NCI-H1436 (cell line): ENCODE data around the gene LAMA2.

ENCODE experiments used
- DNase-seq: peaks from one replicate; lab custom pipeline; 2025; lab: John Stamatoyannopoulos, UW

LAMA2 gene

DNA sequence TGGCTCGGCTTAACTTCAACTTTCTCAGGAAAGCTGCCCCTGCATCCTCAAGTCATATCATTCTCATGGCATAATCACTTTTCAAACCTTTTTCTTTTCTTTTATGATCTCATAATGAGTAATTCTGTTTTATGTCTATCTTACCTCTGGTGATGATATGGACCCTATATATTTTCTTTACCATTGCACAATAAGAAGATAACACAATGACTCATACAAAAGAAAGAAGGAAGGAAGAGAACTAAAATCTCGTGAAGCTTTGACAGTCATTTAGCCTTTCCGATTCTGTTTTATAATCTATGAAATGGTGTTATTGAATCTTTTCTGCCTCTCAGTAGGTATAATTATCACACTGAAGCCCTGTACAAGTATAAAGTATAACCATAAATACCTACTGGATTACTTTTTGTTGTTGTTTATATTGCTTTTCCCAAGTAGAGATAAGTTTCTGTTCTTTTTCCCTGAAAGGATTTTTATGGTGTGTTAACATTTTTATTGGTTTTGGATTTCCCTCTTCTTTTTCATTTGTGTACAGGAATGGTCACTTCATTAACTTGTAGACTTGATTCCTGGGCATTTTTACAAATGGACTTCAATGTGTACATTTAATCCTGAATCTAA is 300.9 kb downstream of the LAMA2 start:
- DNase-seq, result no peak

- DNase-seq, result no peak
Measured at GRCh38 chr6:129184324-129184723, 301.4 kb downstream of the LAMA2 start.

- DNase-seq, result no peak
Measured at GRCh38 chr6:129184808-129185366, 301.9 kb downstream of the LAMA2 start.

- no peak for DNase-seq
Measured at GRCh38 chr6:129186988-129187387, 304.1 kb downstream of the LAMA2 start.

- no peak for DNase-seq
Measured at GRCh38 chr6:129188306-129188705, 305.4 kb downstream of the LAMA2 start.

DNA sequence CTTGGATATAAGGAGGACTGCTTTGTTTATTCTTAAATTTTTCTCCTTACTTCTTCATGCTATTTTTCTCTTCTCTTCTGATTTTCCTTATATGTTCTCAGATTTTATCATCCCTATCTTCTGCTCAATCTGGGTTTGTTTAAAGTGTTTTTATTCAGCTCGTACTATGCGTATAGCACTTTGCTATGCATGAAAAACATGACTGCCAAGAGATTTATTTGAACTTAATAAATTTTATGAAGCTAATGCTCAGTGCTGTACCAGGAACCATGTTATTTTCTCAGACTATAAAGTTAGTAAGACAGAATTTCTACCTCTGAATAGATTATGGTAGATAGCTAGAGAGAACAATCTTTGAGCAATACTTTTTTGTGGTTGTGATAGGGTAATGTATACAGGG is 305.9 kb downstream of the LAMA2 start:
- no peak for DNase-seq

DNA sequence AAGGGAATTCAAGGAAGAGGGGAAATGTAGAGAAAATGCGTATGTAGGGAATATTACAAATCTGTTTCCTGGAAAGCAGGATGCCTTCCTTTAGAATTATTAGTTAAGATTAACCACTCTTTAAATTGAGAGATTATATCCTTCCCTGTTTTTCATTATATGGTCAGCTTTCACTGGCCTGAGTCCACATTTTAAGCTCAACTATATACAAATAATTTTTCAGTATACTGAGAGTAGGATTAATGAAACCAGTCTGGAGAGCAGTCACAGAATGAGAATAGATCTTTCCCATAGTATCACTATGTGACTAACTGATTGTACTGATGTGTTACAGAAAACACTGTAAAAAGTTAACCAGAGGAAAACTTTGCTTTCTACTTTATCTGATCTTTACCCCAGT is 306.3 kb downstream of the LAMA2 start:
- no peak for DNase-seq

GRCh38 chr6:129191235-129191634 is 308.3 kb downstream of the LAMA2 start:
- no peak for DNase-seq

DNA sequence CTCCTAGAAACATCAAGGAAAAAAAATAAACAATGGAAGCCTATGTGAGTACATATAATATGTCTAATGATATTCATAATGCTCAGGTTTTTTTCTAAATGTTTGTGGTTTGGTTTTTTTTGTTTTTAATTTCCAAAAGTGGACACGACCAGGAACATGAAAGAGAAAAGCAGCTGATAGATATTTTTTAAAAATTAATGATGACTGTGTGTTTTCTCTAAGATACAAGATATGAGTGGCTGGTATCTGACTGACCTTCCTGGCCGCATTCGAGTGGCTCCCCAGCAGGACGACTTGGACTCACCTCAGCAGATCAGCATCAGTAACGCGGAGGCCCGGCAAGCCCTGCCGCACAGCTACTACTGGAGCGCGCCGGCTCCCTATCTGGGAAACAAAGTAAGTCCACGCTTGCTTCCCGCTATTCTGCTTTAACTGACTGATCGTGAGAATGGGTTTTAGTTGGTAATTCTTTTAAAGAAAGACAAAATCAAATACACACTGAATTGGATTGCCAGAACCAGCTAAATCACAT is 309.6 kb downstream of the LAMA2 start:
- no peak for DNase-seq

GRCh38 chr6:129194306-129194941 is 311.5 kb downstream of the LAMA2 start:
- DNase-seq, result no peak

- DNase-seq, result no peak
Measured at GRCh38 chr6:129195161-129195560, 312.2 kb downstream of the LAMA2 start.

GRCh38 chr6:129195643-129196042 is 312.7 kb downstream of the LAMA2 start:
- DNase-seq, result no peak

DNA sequence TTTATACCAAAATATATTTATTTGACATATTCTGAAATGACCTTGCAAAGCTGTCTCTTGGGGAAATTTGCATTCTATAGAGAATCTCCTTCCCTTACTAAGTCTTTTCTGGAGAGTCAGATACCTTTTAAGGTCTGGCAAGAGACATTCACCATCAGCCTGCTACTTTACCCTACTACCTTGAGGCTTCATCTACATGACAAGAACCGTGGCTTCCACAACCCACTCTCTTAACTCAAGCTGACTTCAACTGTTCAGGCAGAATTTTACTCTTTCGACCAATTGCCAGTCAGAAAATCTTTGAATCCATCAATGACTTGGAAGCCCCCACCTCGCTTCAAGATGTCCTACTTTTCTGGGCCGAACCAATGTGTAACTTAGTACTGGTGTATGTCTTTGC is 314.2 kb downstream of the LAMA2 start:
- DNase-seq, result no peak

DNA sequence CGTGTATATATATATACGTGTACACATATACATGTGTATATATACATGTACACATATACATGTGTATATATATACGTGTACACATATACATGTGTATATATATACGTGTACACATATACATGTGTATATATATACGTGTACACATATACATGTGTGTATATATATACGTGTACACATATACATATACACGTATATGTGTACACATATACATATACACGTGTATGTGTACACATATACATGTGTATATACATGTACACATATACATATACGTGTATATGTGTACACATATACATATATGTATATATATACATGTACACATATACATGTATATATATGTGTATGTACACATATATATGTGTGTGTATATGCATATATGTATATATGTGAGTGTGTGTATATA is 317.2 kb downstream of the LAMA2 start:
- no peak for DNase-seq

DNA sequence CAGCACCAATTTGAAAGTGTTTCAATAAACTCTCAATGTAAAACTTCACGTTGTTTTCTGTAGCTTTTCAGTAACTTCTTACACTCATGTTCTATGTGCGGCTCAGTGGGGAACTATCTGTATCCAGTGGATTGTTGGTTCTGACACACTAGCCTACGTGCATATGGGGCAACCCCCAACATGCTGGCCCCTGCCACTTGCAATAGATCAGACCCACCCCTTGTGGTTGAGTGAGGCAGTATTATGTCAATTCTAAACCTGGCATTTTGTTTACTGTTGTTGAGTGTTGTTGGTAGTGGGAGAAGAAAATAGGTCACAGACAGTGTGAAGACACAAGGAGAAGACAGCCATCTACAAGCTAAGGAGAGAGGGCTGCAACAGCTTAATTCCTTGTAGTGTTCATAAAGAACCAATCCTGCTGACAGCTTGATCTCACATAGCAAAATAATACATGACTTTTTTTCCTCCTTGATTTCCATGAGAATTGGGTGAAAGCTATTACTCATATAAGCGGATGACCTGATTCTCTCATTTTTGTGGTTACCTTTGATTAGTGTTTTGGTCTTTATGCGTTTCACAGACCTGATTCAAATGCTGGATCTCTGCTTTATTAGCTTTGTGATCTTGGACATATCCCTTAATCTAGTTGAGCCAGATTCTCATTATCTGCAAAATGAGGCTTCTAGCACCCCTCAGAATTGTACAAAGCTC is 320.4 kb downstream of the LAMA2 start:
- DNase-seq, result no peak

DNA sequence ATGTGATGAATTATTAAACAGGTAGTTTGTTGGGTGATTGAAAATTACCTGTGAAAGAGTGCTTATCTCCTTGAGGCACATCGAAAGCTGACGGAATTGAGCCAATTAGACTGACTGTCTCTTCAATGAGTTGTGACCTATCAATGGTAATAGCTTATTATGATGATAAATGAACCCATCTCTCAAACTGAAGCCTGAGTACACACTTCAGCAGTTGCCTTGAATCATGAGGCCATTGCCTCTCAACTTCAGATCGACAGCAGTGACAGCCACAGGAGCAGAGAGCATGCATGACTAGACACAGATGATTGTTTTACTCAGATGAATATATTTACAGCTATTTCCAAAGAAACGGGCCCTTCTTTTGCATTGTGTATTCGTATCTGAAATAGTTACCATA is 323.9 kb downstream of the LAMA2 start:
- DNase-seq, result no peak

GRCh38 chr6:129207832-129208231 is 324.9 kb downstream of the LAMA2 start:
- no peak for DNase-seq

DNA sequence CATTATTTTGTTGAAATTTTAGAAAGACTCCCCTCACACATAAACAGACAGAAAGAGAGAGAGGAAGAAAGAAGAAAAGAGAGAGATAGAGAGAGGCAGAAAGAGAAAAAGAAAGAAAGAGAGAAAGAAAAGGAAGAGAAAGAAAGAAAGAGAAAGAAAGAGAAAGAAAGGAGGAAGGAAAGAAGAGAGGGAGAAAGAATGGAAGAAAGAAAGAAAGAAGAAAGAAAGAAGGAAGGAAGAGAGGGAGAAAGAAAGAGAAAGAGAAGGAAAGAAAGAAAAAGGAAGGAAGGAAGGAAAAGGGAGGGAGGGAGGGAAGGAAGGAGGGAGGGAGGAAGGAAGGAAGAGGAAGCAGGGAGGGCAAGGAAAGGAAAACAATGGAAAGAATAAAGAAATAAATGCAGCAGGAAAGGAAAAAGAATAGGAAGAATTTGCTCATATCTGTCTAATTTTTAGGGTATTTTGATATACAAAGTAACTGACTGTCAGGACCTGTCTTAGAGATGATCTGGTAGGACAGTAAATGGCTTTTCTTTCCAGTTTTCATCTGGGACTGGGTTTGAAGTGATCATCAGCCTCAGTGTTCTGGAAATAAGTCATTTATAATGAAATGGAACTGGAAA is 325.6 kb downstream of the LAMA2 start:
- DNase-seq, result no peak

GRCh38 chr6:129209355-129209754 is 326.4 kb downstream of the LAMA2 start:
- DNase-seq, result no peak

GRCh38 chr6:129210684-129211083 is 327.7 kb downstream of the LAMA2 start:
- DNase-seq, result no peak

GRCh38 chr6:129211626-129212025 is 328.7 kb downstream of the LAMA2 start:
- DNase-seq, result no peak

DNA sequence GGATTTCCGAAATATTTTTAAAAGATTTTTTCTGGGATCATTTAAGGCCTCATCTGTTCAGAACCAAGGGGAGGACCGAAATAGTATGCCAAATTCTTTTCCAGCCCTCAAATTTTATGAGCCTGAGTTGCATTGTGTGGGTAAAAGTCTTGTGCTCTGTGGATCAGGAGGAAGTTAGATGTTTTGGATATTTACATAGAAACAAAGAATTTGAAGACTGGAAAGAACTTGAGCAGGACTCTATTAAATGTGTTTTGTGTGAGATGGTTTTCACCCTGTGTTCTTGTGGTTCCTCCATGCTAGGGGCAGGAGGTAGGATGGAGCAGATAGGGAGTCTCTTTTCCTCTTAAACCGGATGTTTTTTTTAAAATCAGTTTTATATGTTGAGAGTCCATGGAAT is 329.1 kb downstream of the LAMA2 start:
- DNase-seq, result no peak
